Measurements from ENCODE around the gene RSL1D1.

GRCh38 chr16:11875721-11876120 lies 24.4 kb upstream of the RSL1D1 start:
- TF ChIP-seq POLR2A (IDR thresholded peaks at IDR 0.05; ENCODE audit: low read depth, low read length) (no peak), POLR2AphosphoS5 (IDR thresholded peaks at IDR 0.05; ENCODE audit: low read depth, low read length) (no peak), TAF1 (IDR thresholded peaks at IDR 0.05; ENCODE audit: low read depth, low read length) (no peak), PAX5 (IDR thresholded peaks at IDR 0.05; ENCODE audit: insufficient read depth, low read length, severe bottlenecking) (no peak), SPI1 (IDR thresholded peaks at IDR 0.05; ENCODE audit: low read depth, low read length) (no peak)
